COR-L47 (cell line): ENCODE results near the gene GARNL3.

Source experiments
- DNase-seq: peaks from one replicate; lab custom pipeline; 2025; lab: John Stamatoyannopoulos, UW

Gene GARNL3

DNA sequence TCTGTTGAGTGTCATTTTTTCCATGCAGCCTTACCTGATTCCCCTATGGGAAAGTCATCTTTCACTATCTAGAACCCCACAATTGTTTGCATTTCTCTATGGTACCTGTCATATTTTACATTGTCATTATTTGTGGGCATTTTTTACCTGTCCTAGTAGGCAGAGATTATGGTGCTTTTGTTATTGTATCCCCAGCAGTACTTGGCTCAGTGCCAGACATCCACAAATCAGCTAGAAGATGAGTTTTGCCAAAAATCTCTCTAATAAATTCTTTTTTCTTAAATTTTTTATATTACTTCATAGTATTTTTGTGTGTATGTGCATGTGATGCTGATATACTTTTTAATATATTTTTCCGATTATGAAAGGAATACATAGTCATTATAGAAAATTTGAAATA is 13.2 kb downstream of the GARNL3 start:
- DNase-seq, result no peak

GRCh38 chr9:127278372-127278771 is 13.8 kb downstream of the GARNL3 start:
- no peak for DNase-seq

DNA sequence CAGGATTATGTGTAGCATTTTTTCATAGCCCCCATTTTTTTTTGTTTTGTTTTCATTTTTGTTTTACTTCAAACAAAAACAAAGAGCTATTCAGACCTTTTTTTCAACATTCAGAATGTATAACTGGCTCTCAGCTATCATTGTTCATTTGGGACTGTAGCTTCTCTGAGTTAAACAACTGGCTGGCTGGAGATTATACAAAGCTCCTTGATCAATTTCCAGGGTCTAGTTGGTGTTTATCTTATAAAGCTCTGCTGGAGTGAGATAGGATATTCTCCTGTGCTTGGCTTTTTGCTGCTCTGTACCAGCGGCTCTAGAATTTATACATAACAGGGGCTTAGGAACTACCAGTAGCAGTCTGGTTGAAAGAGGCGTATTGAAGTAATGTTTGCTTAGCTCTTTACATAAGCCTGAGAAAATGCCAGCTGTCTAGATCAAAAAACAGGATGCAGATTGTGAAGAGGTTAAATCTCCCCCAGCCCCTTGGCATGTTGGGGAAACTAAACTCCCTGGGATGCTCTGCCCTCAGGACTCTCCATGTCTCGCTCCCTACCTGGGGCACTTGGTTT is 15.2 kb downstream of the GARNL3 start:
- DNase-seq, result no peak

- DNase-seq, result no peak
These were observed 16.5 kb downstream of the GARNL3 start for GRCh38 chr9:127280880-127281660.

- no peak for DNase-seq
These were observed 17.3 kb downstream of the GARNL3 start for GRCh38 chr9:127281891-127282290.

DNA sequence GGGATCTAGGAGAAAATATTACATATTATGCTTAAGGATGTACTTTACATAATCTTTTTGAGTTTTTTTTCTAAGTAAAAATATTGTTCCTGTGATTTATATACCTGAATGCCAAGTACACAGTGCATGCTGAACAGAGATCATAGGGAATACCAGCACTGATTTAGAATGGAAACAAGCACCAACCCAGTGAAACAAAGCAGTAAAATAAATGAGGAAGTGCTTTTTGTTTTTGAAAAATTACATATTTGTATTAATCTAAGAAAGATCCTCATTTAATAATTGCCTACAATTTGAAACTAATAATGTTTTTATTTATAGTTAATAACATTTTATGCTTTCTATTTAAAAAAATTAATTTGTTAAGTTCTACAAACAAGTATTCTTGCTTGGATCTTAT is 18.0 kb downstream of the GARNL3 start:
- DNase-seq, result no peak

- no peak for DNase-seq
These were observed 18.6 kb downstream of the GARNL3 start for GRCh38 chr9:127283135-127283534.

DNA sequence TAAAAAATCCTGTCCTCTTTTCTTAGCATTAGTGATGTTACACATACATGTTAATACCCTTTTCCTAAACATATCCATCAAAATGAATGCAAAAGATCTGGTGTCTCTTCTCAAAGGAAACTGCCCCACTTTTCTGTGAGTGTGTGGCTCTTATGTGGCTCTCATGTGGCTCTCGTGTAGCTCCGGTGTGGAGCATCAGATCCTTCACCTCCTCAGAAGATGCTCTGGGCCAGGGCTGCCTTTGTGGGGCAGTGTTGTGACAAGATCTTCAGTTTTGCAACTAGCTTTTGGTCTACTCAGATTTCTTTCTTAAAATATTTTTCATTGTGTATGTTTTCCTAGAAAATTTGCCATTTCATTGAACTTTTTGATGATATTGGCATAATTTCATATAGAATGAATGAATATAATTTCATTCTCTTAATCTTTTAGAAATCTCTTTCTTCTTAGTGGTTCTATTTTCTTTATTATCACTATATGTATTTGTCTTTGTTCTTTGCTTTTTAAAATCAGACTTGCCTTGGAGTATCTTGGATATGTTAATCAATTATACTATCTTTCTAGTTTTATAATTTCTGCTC is 19.4 kb downstream of the GARNL3 start:
- DNase-seq, result no peak

- DNase-seq, result no peak
These were observed 21.4 kb downstream of the GARNL3 start for GRCh38 chr9:127285965-127286364.

DNA sequence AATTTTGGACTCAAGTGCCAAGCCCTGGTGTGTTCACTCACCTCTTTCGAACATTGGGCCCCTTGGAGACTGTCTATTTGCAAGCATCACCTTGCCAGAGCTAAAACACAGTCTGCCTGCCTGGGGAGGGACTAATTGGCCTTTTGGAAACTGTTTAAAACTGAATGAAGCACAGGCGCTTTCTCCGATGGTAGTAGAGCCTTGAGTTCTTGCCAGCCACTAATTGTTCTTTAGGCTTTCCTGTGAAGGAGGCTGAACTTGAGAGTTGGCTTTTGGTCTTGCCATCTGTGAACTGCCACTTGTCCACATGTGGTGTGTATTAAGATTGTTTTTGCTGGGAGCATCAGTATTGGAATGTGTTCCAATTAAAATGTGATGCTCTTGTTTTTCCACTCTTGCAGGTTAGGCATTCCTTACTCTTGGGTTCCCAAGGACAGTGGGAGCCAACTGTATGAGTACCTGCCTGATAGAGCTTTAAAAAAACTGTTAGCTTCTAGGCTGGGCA is 26.0 kb downstream of the GARNL3 start:
- DNase-seq, result no peak

DNA sequence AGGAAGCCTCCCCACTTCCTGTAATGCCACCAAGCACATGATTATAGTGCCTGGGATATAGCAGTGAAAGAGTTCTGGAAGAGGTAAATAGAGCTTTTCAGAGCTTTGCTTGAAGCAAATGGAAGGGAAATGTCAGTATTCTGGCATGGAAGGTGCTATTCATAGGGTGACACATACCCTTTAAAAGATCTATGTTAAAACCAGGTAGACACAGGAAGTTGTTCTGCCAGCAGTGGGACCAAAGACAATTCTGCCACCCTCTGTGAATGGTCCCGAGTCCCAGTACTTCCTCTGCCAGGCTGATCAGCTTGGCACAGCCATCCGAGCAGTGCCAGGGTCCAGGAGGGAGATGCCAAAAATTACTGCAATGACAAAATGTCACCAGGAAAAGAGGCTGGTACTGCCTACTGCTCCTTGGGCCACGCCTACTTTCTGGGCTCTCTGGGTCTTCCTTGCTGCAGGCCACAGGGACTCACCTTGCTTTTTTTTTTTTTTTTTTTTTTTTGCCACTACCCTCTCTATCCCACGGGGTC is 26.7 kb downstream of the GARNL3 start:
- DNase-seq, result no peak

DNA sequence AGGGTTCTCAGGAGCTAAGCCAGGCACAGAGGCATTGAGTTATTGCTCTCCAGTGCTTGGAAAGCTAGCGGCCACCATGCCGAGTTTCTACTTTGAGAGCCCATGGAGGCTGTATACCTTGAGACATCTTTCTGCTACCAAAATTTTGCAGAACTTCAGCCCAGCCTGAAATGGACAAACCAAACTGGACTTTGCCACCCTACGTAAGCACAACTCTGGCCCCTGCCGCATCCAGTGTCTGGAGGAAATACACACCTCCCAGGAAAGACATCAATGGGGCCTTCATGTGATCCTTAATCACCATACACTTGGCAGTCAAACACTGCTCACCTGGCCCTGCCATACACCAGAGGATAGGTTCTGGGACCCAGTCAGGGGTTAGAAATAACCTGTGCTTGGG is 27.8 kb downstream of the GARNL3 start:
- DNase-seq, result no peak

GRCh38 chr9:127293328-127293727 is 28.8 kb downstream of the GARNL3 start:
- no peak for DNase-seq

DNA sequence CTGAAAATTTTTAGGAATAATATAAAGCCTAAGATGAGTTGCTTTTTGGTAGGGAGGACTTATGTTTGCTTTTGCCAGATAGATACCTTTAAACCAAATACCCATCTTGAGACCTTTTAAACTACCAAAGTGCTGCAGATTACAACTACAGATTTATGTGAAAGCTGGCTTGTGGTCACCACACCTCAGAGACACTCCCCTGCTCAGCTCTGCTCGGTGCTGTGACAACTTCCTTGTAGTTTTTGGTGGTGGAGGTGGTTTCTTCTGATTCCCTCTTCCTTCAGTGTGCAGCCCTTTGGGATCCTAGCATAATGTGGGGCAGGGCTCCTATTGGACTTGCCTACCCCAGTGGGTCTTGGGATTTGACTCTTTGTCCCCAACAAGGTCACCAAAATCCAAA is 29.2 kb downstream of the GARNL3 start:
- DNase-seq, result no peak

DNA sequence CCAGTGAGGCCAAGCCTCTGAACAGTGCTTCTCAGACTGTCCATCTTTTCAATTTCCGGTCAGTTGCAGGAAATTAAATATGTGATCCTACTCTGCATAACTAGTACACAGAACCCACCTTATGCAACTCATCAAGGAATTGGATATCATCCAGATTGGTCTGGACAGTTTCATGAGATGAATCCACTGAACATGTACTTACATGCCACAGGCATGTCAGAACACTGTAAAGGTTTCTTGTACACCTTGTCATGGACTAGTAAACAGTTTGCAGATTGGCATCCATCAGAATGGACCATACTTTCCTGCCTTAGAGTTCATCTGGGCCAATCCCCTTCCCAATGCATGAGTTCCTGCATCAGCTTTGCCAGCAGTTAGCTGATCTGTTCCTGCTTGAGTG is 30.4 kb downstream of the GARNL3 start:
- DNase-seq, result no peak

DNA sequence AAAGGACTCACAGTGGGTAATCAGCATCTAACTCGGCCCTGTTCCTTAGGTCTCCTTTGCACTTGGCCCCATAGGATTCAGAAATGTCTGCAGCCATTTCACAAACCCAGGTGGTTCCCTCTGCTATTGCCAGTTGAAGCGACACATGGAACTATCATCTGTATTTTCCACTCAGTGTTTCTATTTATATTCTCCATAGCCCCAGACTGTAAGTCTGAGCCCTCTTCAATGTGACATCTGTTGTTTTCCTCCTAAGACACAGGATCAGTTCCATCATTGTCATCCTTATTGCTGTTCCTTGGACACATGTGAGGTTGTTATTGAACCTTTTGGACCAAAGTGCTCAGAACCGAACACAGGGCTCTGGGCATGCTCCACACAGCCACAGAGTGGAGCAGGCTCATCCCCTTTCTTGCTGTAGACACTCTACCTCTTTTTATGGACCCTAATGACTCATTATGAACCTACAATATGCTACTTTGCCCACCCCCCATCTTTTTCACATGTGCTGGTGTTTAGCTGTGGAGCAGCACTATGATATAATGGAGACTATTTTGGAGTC is 36.4 kb downstream of the GARNL3 start:
- DNase-seq, result no peak

GRCh38 chr9:127303830-127304229 is 39.3 kb downstream of the GARNL3 start:
- no peak for DNase-seq

GRCh38 chr9:127305206-127305837 is 40.7 kb downstream of the GARNL3 start:
- no peak for DNase-seq

DNA sequence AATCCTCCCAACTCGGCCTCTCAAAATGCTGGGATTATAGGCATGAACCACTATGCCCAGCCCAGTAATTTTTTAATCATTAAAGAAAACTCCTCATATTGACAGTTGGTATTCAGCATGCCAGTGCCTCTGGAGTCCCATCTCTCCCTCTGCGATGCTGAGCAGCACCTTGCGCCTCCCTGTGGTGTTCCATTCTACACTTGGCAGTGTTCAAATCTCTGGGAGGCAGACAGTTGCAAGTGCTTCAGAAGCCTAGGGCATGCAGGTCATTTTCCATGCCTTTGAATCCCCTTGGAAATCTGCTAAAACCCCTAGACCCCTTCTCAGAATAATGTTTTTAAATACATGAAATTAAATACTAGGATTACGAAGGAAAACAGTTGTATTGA is 41.3 kb downstream of the GARNL3 start:
- DNase-seq, result no peak

- no peak for DNase-seq
These were observed 43.2 kb downstream of the GARNL3 start for GRCh38 chr9:127307802-127308201.

DNA sequence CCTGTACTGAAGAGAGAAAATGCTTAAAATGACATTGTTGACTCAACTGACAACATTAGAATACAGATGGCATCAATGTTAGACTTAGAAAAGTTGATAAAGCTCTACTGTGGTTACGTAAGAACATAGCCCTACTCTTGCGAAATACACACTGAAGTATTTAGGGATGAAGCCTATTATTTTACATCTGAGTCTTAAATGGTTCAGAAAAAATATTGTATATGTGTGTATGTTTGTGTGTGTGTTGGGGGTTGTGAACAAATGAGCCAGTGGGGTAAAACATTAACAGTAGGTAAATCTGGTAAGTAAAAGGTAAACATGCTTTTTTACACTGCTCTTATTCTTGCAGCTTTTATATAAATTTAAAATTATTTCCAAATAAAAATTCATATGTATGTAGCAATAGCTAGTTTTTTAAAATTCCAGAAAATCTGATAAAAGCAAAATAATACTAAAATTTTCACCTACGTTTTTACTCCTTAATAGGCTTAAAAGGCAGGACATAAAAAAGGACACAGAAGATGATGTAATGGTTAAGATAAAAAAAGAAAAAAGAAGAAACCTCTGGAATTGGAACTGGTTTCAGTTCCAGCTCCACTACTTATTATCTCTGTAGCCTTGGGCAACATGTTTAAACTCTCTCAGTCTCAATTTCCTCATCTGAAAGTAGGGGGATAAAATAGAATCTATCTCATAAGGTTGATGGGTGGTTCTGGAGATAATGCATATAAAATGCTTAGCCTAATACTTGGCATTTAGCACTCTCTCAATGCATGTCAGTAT is 44.3 kb downstream of the GARNL3 start:
- DNase-seq, result no peak

DNA sequence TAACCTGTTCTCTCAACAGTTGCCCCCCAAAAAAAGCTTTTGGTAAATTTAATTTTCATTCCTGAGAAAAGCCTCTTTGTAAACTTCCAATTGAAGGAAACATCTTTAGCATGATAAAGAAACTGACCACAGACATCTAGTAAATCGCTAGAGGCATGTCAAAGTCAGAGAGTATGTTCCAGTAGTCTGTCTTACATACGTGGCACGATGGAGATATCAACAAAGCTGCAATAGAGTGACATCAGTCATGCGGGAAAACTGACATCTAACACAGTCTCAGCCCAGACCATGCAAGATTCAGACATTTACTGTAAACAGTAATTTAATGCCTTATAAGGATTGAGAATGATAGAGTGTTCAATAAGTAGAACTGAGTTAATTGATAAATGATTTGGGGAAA is 45.1 kb downstream of the GARNL3 start:
- no peak for DNase-seq
